Activated naive CD8-positive, alpha-beta T cell treated with anti-CD3 and anti-CD28 coated beads, Interleukin-2, amount 10 ng/mL, durations not matched to agents 7 days and 5 days (primary cell): Measurements from ENCODE around the gene C16orf96. TPM values are rescaled to one million over a fixed set of nuclear protein-coding genes. Genes with fewer than 3 reads are reported as not detected.

ENCODE experiments used
- ATAC-seq: fragments of 150-1000 bp; cut with Tn5 transposase; one replicate; pipeline ENCODE4 v1.10.0; 2021; ENCODE audit warnings: low read depth, moderate library complexity
- POLR2A ChIA-PET: fragments of 350-600 bp; sonication (Branson Sonifier 250); formaldehyde crosslinking; loops from one replicate; lab custom pipeline; 2021; ENCODE audit warnings: antibody characterized with exemption; lab: Charles Lee
- DNase-seq: peaks from one replicate; pipeline ENCODE4 v3.0.0; 2021
- H3K27ac Mint-ChIP-seq: one replicate; pipeline ENCODE4 v1.8.0; 2022; ENCODE audit warnings: mild to moderate bottlenecking, mixed read lengths
- H3K27me3 Mint-ChIP-seq: one replicate; pipeline ENCODE4 v1.8.0; 2022; ENCODE audit warnings: mild to moderate bottlenecking, moderate library complexity, mixed read lengths
- H3K36me3 Mint-ChIP-seq: one replicate; pipeline ENCODE4 v1.8.0; 2021; ENCODE audit warnings: mild to moderate bottlenecking, mixed read lengths
- H3K4me1 Mint-ChIP-seq: one replicate; pipeline ENCODE4 v1.8.0; 2021; ENCODE audit warnings: mixed read lengths
- H3K4me3 Mint-ChIP-seq: one replicate; pipeline ENCODE4 v1.8.0; 2022; ENCODE audit warnings: mild to moderate bottlenecking, moderate library complexity, mixed read lengths
- H3K9me3 Mint-ChIP-seq: one replicate; pipeline ENCODE4 v1.8.0; 2021; ENCODE audit warnings: mixed read lengths
- total RNA-seq, 2 experiments: library from RNA; stranded (reverse); gene quantifications; one replicate each; pipeline ENCODE4 v1.2.3, GENCODE V29; 2021

Gene C16orf96
- total RNA-seq, 2 experiments from 2014 or later: 0.08 to 0.17 TPM

DNA sequence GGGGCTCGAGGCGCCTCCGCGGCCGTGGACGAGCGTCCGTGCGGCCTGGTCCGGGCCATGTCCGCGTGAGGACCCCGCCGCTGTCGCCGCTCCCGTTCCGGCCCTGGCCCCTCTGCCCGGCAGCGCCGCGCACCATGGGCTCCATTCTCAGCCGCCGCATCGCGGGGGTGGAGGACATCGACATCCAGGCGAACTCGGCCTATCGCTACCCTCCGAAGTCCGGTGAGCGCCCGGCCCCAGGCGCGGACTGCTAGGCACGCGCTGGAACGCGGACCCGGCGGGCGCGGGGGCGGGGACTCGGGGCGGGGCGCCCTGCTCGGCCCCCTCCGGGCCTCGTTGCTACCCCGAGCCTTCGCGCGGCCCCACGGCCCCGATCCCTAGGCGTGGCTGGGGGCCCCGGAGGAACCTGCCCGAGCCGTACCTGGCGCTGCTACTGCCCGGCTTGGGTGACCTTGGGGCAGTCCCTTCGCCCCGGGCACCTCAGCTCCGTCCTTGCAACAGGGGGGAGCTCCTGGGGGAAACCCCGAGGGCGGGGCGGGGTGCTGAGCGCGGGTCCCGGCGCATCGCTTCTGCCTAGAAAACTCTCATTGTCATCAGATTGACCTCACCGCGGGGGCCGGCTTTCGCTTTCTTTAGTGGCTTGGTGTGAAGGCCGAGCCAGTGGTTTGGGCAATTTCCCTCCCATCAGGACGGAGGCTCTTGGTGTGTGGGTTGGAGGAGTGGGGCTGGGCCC, 68.9 kb downstream of the C16orf96 start:
- Mint-ChIP-seq H3K4me1 (peaks cover 30% of the 10 kb centered on the region), H3K4me3 (peak overlapping the region; percentile 96), H3K27me3 (no peaks in the 10 kb centered on the region), H3K36me3 (peaks cover 16% of the 10 kb centered on the region), H3K27ac (peak overlapping the region; percentile 94), H3K9me3 (no peaks in the 10 kb centered on the region)
- ATAC-seq (peak; percentile 32), DNase-seq (peak; percentile 75)
- POLR2A ChIA-PET: interaction anchor here (0.6 to 2.2 kb wide), 13 partner anchors 9 to 274 kb away, joined by 3 to 12 read pairs (median 4); partner anchors contain the start of genes ANKS3, DNAAF8 and UBALD1

DNA sequence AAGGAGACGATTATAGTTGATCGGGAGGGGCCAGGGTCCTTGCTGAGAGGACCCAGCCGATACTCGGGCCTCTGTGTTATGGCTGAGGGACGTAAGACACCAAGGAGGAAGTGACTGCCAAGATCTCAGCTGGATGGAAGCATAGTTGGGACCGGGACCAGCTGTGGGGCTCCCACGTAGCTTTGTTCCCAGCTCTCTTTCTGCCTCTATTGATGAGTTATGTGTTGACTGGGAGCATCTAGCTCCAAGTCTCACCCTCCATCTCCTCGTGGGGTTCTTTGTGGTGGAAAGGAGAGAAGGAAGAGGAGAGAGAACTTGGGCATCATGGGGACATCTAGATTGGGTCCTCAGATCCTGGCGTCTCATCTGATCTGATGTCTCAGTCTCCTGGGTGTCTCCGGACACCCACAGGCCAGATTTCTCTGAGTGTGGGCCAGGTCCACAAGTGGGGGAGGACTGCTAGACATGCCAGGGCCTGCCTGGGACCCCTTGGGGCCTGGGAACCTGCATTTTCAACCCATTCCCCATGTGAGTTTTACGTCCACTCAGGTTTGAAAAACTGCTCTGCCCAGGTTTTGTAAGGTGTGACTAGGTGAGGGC, 69.5 kb downstream of the C16orf96 start:
- Mint-ChIP-seq H3K4me1 (peaks cover 30% of the 10 kb centered on the region), H3K27ac (peak overlapping the region; percentile 94), H3K9me3 (no peaks in the 10 kb centered on the region), H3K27me3 (no peaks in the 10 kb centered on the region), H3K36me3 (peaks cover 16% of the 10 kb centered on the region), H3K4me3 (peak overlapping the region; percentile 96)
- DNase-seq: no peak
- ATAC-seq: no peak
- POLR2A ChIA-PET: interaction anchor here (0.6 to 2.2 kb wide), 9 partner anchors 9 to 120 kb away, joined by 3 to 12 read pairs (median 4); partner anchors contain the start of genes ANKS3, DNAAF8 and UBALD1

DNA sequence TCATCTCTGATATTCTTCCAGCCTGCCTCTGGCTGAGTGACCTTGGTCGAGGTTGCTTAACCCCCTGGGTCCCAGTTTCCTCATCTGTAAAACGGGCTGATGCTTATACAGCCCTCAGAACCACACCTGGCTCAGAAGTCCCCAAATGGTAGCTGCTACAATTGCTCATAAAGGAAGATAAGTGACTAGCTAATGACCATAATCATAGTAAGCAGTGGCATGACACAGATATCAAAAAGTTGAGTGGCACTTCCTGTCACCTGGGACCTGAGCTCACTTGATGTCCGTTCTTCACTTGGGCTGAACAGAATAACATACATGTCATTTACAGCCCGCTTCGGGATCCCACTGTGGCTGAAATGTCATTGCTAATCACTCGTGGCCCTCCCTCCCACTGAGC, 70.3 kb downstream of the C16orf96 start:
- Mint-ChIP-seq H3K4me1 (peaks cover 34% of the 10 kb centered on the region), H3K9me3 (peaks cover 5% of the 10 kb centered on the region), H3K27me3 (no peaks in the 10 kb centered on the region), H3K27ac (peak overlapping the region; percentile 94), H3K4me3 (peak overlapping the region; percentile 96), H3K36me3 (peaks cover 23% of the 10 kb centered on the region)
- ATAC-seq (no peak), DNase-seq (no peak)
- POLR2A ChIA-PET: interaction anchor here (0.5 to 1.8 kb wide), 6 partner anchors 10 to 129 kb away, joined by 3 to 8 read pairs (median 4); partner anchors contain the start of gene DNAAF8

DNA sequence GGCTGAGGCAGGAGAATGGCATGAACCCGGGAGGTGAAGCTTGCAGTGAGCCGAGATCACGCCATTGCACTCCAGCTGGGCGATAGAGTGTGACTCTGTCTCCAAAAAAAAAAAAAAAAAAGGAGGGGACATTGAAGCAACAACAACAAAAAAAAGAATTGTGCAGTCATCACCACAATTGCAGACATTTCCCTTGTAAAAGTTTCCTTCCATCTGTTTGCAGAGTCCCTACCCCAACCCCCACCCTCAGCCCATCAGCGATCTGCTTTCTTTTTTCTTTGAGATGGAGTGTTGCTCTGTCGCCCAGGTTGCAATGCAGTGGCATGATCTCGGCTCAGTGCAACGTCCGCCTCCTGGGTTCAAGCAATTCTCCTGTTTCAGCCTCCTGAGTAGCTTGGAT, 72.1 kb downstream of the C16orf96 start:
- no peak for DNase-seq
- peaks cover 32% of the 10 kb centered on the region for H3K4me1 Mint-ChIP-seq
- no peak overlapping the region for H3K27ac Mint-ChIP-seq
- no peak for ATAC-seq
- peaks cover 5% of the 10 kb centered on the region for H3K9me3 Mint-ChIP-seq
- H3K36me3 Mint-ChIP-seq: peaks cover 26% of the 10 kb centered on the region
- no peak overlapping the region for H3K4me3 Mint-ChIP-seq
- no peaks in the 10 kb centered on the region for H3K27me3 Mint-ChIP-seq
- POLR2A ChIA-PET: no interaction called here

DNA sequence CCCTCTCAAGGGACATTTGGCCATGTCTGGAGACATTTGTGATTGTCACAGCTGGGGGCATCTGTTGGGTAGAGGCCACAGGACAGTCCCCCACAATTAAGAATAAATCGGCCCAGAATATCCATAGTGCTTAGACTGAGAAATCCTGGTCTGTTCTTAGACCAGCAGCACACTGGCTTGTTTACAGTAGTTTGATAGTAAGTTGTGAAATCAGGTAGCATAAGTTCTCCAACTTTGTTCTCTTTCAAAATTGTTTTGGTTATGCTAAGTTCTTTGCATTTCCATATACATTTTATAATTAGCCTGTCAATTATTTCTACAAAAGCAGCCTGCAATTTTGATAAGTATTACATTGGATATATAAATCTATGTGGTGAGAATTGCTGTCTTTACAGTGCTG, 75.3 kb downstream of the C16orf96 start:
- DNase-seq: no peak
- ATAC-seq: no peak
- H3K9me3 Mint-ChIP-seq: peaks cover 5% of the 10 kb centered on the region
- POLR2A ChIA-PET: interaction anchor here (1.6 to 1.8 kb wide), 2 partner anchors 10 to 16 kb away, joined by 3 to 4 read pairs; no protein-coding TSS in a partner anchor
- no peak overlapping the region for H3K27ac Mint-ChIP-seq
- no peaks in the 10 kb centered on the region for H3K27me3 Mint-ChIP-seq
- H3K4me3 Mint-ChIP-seq: no peak overlapping the region
- H3K4me1 Mint-ChIP-seq: peaks cover 12% of the 10 kb centered on the region
- peaks cover 33% of the 10 kb centered on the region for H3K36me3 Mint-ChIP-seq

DNA sequence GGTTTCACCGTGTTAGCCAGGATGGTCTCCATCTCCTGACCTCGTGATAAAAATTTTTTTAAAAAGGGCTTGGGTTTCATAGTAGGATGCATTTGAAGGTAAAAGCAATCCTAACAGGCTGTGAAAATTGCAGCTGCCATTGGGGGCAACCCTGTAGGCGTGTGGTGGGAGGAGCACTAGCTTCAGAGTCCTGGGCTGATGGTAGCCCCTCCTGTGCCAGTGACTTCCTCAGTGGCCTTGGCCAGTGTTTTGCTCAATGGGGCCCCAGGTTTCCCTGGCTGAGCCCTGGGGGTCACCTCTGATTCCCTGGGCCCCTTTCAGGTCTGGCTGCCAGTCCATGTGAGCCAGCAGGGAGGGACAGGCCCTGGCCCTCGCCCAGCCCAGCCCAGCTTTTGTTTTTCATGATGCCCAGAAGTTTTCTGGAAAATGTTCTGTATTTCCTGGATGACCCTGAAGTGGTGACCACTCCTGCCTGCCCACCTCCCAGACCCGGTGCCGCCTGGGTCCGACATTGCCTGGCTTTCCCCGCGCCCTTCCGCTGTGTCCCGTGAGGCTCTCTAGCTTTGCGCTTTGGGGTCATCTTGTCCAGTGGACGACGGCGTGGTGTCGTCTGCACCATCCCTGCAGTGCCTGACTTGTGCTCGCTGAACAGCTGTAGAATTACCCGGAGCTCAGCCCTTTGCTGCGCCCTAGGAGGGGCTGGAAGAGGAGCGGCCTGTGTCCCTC, 77.9 kb downstream of the C16orf96 start:
- H3K9me3 Mint-ChIP-seq: peaks cover 5% of the 10 kb centered on the region
- ATAC-seq: no peak
- H3K36me3 Mint-ChIP-seq: peaks cover 23% of the 10 kb centered on the region
- H3K4me1 Mint-ChIP-seq: peaks cover 8% of the 10 kb centered on the region
- H3K4me3 Mint-ChIP-seq: no peak overlapping the region
- DNase-seq: no peak
- H3K27ac Mint-ChIP-seq: no peak overlapping the region
- H3K27me3 Mint-ChIP-seq: no peaks in the 10 kb centered on the region
- POLR2A ChIA-PET: no interaction called here

DNA sequence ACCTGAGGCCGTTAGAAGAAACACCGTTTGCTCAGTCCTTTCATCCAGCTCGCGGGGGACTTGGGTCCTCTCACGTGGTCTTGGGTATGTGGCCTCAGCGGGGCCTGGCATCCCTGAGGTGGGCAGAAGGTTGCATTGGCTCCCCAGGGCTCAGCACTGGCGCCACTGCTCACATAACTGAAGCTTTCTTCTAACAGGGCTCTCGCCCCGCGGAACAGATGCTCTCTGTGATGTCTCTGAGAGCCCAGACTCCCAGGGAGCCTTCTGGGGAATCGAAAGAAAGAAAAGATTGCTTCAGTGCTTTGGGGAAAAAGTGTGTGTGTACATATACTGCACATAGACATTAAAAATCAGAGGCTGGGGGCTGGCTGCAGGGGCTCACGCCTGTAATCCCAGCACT, 78.6 kb downstream of the C16orf96 start:
- DNase-seq (no peak), ATAC-seq (no peak)
- no peak overlapping the region for H3K27ac Mint-ChIP-seq
- POLR2A ChIA-PET: no interaction called here
- peaks cover 19% of the 10 kb centered on the region for H3K36me3 Mint-ChIP-seq
- no peaks in the 10 kb centered on the region for H3K27me3 Mint-ChIP-seq
- H3K4me3 Mint-ChIP-seq: no peak overlapping the region
- peaks cover 11% of the 10 kb centered on the region for H3K4me1 Mint-ChIP-seq
- H3K9me3 Mint-ChIP-seq: peaks cover 5% of the 10 kb centered on the region

DNA sequence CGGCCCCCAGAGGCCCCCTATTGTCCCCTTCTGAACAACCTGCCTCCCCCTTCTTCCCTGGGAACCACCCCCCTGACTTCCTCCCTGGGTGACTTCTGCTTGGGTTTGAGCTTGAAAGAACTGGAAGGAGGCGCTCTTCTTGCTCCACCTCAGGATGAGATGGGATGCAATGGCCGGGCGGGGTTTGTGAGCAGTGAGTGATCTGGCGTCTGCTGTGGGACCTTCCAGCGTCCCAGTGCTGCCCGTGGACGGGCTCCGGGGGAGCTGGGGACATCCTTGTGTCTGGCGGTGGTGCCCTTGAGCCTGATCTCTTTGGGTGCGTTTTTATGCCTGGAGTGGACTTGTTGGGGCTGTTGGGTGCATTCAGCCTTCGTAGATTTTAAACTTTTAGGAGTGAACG, 80.1 kb downstream of the C16orf96 start:
- peaks cover 15% of the 10 kb centered on the region for H3K36me3 Mint-ChIP-seq
- no peak overlapping the region for H3K4me3 Mint-ChIP-seq
- no peak overlapping the region for H3K27ac Mint-ChIP-seq
- H3K4me1 Mint-ChIP-seq: peaks cover 17% of the 10 kb centered on the region
- POLR2A ChIA-PET: no interaction called here
- H3K9me3 Mint-ChIP-seq: peaks cover 2% of the 10 kb centered on the region
- no peaks in the 10 kb centered on the region for H3K27me3 Mint-ChIP-seq
- ATAC-seq (no peak), DNase-seq (no peak)

DNA sequence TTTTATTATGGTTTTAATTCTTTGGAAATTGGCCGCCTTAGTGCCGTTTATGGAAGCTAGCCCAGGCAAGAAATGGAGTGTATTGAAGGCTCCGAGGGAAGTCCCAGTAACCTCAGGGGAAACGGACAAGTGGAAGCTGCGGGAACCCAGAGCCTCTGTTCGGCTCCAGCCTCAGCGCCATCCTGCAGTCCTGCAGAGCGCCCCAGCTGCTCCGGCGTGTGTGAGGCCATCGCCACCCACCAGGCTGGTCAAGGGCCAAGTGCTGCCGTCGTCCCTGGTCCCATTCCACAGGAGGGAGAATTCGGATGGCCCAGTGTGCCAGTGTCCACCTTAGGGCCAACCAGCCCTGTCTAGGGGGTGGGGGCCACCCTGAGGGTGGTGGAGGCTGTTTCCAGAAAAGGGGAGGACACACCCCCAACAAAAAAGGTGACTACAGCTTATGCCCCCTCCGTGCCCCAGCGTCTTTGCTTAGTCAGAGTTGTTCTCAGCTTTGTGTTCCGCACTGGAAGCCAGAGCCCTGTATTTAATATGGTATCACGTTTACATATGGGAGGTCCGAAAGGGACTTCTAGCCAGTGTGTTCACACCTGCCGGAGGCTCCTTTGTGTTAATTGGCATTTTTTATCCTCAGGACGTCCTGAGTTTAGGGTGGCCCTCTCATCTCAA, 81.5 kb downstream of the C16orf96 start:
- no peaks in the 10 kb centered on the region for H3K27me3 Mint-ChIP-seq
- no peak overlapping the region for H3K4me3 Mint-ChIP-seq
- no peak overlapping the region for H3K27ac Mint-ChIP-seq
- no peak for ATAC-seq
- no peaks in the 10 kb centered on the region for H3K9me3 Mint-ChIP-seq
- DNase-seq: no peak
- peaks cover 9% of the 10 kb centered on the region for H3K36me3 Mint-ChIP-seq
- POLR2A ChIA-PET: interaction anchor here (1.1 to 1.3 kb wide), 2 partner anchors 11 to 13 kb away, joined by 3 to 4 read pairs; partner anchors contain the start of gene MGRN1
- peaks cover 17% of the 10 kb centered on the region for H3K4me1 Mint-ChIP-seq

DNA sequence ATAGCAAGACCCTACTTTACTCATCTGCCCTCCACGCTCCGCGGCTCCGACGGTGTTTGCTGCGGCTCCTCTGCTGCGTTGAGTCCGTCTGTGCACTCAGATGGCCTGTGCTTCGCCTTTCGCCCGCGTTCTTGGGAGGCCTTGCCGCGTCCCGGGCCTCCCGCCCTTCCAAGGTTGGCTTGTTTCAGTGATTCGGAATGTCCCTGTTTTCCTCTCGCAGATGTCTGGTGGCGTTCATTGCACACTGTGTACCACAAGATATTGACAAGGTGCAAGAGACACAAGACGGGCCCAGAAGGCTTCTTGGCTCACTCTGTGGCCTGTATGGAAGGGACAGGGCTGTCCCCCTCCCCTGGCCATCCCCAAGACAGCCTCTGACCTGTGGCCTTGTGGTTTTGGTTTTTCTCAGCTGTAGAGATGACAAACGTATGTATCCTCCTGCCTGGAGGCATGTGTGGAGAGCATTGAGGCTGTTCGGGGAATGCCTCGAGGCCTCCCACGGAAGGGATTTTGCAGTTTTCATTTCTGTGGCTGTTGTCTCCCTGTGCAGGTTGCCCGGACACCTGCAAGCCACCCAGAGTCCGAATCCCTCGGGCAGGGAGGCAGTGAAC, 83.9 kb downstream of the C16orf96 start:
- no peak for DNase-seq
- peak overlapping the region; percentile 42 for H3K4me3 Mint-ChIP-seq
- no peak overlapping the region for H3K27ac Mint-ChIP-seq
- POLR2A ChIA-PET: no interaction called here
- ATAC-seq: no peak
- no peaks in the 10 kb centered on the region for H3K27me3 Mint-ChIP-seq
- peaks cover 19% of the 10 kb centered on the region for H3K4me1 Mint-ChIP-seq
- H3K9me3 Mint-ChIP-seq: no peaks in the 10 kb centered on the region
- H3K36me3 Mint-ChIP-seq: peaks cover 5% of the 10 kb centered on the region

DNA sequence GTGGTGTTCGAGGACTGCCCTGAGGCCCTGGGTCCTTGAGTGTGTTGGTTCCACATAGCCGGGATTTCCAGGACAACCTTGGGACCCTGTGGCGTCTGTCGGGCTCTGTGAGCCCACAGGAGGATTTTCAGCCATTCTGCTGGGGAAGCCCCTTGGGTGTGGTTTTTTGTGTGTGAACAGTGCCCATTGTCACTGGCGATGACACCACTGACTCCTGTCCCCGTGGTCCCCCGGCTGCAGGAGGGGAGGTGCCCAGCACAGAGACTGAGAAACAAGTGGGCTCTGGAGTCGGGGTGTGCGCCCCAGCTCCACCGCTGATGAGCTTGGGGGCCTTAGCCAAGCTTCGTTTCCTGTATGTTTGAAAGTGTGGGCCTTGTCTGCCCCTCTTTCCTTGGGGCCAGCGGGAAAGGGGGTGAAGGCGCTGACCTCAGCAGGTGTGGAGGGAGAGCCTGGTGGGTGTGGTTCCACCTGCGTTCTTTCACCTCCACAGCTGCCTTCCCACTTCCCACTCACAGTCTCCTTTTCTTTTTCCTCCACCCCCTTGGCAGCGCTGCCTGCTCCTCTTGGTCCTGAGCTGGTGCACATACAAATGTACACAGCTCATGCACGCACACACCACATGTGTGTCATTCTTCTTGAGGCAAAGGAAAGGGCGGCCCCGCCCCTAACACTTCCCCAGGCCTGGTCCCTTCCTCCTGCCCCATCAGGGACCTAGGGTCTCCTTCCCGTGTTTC, 84.6 kb downstream of the C16orf96 start:
- Mint-ChIP-seq H3K9me3 (no peaks in the 10 kb centered on the region), H3K27me3 (no peaks in the 10 kb centered on the region), H3K36me3 (peaks cover 9% of the 10 kb centered on the region), H3K4me1 (peaks cover 20% of the 10 kb centered on the region), H3K27ac (peak overlapping the region; percentile 82), H3K4me3 (no peak overlapping the region)
- no peak for DNase-seq
- POLR2A ChIA-PET: interaction anchor here (0.7 to 1.2 kb wide), 2 partner anchors 8 to 169 kb away, joined by 4 read pairs; no protein-coding TSS in a partner anchor
- peak; percentile 39 for ATAC-seq

DNA sequence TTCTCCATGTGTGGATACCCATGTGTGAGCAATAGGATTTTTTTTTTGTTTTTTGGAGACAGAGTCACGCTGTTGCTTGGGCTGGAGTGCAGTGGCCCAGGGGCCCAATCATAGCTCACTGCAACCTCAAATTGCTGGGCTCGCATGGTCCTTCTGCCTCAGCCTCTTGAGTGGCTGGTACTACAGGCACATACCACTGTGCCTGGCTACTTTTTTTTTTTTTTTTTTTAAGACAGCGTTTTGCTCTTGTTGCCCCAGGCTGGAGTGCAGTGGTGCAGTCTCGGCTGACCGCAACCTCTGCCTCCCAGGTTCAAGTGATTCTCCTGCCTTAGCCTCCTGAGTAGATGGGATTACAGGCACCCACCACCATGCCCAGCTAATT, 85.2 kb downstream of the C16orf96 start:
- Mint-ChIP-seq H3K27me3 (no peaks in the 10 kb centered on the region), H3K4me1 (peaks cover 20% of the 10 kb centered on the region), H3K27ac (no peak overlapping the region), H3K9me3 (no peaks in the 10 kb centered on the region), H3K4me3 (no peak overlapping the region), H3K36me3 (peaks cover 8% of the 10 kb centered on the region)
- ATAC-seq (no peak), DNase-seq (no peak)
- POLR2A ChIA-PET: interaction anchor here (1.2 kb wide), 1 partner anchor 9 kb away, joined by 4 read pairs; no protein-coding TSS in a partner anchor
